ENCODE results near the gene KLRC3.

- TF ChIP-seq ELF4 (IDR thresholded peaks at IDR 0.05), result no peak
- no peak for TF ChIP-seq SUZ12 (IDR thresholded peaks at IDR 0.05)
- TF ChIP-seq CTBP1 (IDR thresholded peaks at IDR 0.05; ENCODE audit: borderline replicate concordance), result no peak
- TF ChIP-seq HDGF (IDR thresholded peaks at IDR 0.05; ENCODE audit: borderline replicate concordance), result no peak
- no peak for TF ChIP-seq LEF1 (IDR thresholded peaks at IDR 0.05; ENCODE audit: borderline replicate concordance)
- TF ChIP-seq L3MBTL2 (conservative IDR thresholded peaks at IDR 0.05), result no peak
- no peak for TF ChIP-seq BHLHE40 (IDR thresholded peaks at IDR 0.05; ENCODE audit: borderline replicate concordance)
- TF ChIP-seq FOXM1 (IDR thresholded peaks at IDR 0.05; ENCODE audit: borderline replicate concordance), result no peak
These were observed 27.1 kb downstream of the KLRC3 start for GRCh38 chr12:10393291-10393690.

All from HEK293T (cell line).